ENCODE results near the gene TEKT5.

TEKT5 gene

DNA sequence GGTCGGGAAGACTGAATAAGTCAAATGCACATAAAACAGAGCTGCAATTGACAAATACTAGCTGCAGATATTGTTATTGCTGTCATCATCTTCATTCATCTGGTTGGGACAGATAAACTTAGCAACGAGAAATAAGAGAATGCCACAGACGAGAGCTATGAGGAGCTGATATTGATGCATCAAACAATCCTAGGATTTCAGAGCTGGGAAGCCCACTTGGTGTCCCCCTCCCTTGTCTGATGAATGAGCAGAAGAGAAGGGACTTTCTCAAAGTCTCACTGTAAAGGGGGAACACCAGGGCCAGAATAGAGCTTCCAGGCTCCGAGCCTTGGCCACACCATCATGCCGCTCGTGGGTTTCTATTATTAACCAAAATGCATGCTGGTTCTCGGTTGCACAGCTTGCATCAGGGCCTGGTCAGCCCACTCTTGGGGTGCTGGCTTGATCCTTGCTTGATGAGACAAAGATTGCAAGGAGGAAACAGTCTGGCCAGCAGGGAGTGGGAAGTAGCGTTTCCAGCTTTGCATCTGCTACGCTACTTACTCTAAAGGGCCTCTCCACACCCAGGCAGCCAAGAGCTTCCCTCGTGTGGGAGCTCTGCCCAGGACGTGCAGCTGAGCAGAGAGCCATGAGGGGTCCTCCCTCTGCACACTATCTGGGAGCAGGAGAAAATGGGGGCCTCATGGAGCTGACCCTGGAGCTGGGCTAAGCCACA, 85.9 kb downstream of the TEKT5 start:
- no peaks in the 10 kb centered on the region for H3K36me3 ChIP-seq (ENCODE audit: insufficient read depth, low read length)
- H3K4me1 ChIP-seq (ENCODE audit: insufficient read depth, low read length) = no peaks in the 10 kb centered on the region
- no peaks in the 10 kb centered on the region for H3K9me3 ChIP-seq (ENCODE audit: control insufficient read depth, insufficient read depth, low read length)
- H3K9ac ChIP-seq (ENCODE audit: low read depth, low read length) = no peak overlapping the region

DNA sequence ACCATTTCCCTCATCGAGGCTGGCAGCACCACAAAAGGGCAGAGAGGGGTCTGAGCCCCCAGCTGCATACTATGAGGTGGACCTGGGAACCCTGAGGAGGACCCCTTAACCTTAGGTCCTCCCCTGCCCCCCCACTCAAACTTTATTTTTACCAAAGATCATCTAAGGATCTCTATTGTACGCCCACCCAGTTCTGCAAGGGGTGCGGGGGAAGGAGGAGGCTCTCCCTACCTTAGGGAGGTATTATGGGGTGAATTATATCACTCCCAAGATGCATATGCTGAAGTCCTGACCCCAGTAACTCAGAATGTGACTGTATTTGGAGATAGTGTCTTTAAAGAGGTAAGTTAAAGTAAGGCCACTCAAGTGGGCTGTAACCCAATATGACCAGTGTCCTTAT, 87.6 kb downstream of the TEKT5 start:
- Histone ChIP-seq H3K36me3 (ENCODE audit: insufficient read depth, low read length) (no peaks in the 10 kb centered on the region), H3K9me3 (ENCODE audit: control insufficient read depth, insufficient read depth, low read length) (no peaks in the 10 kb centered on the region), H3K9ac (ENCODE audit: low read depth, low read length) (no peak overlapping the region), H3K4me1 (ENCODE audit: insufficient read depth, low read length) (peaks cover 3% of the 10 kb centered on the region; the same call in 1 of the 2 replicates)

DNA sequence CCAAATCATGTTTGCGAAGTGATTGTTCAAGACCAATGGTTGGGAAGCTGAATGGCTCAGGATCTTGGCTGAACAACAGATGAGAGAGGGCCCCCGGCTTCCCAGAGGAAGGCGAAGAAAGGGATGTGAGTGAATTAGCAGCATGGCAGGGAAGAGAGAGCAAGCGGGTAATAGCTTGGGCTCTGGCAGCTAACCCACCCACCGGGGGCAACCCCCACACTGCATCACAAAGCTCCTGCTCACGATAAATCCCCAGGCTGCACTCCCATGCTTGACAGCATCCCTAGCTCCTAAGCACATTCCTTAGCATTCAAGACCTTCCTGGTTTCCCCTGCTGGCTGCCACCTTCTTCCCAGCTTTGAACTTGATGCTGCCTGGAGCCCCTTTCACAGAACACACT, 88.1 kb downstream of the TEKT5 start:
- H3K4me1 ChIP-seq (ENCODE audit: insufficient read depth, low read length) = peaks cover 5% of the 10 kb centered on the region; the same call in 1 of the 2 replicates
- no peak overlapping the region for H3K9ac ChIP-seq (ENCODE audit: low read depth, low read length)
- H3K36me3 ChIP-seq (ENCODE audit: insufficient read depth, low read length) = no peaks in the 10 kb centered on the region
- H3K9me3 ChIP-seq (ENCODE audit: control insufficient read depth, insufficient read depth, low read length) = no peaks in the 10 kb centered on the region

DNA sequence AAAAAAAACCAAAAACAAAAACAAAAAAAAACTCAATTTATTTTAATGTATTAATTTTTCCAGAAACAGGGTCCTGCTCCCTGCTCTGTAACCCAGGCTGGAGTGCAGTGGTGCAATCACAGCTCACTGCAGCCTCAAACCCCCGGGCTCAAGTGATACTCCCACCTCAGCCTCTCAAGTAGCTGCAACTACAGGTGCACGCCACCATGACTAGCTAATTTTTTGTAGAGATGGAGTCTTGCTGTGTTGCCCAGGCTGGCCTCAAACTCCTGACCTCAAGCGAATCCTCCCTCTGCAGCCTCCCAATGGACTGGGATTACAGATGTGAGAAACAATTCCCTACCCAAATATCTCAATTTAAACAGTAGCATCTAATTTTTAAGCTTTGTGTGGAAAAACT, 89.1 kb downstream of the TEKT5 start:
- Histone ChIP-seq H3K9ac (ENCODE audit: low read depth, low read length) (no peak overlapping the region), H3K9me3 (ENCODE audit: control insufficient read depth, insufficient read depth, low read length) (no peaks in the 10 kb centered on the region), H3K4me1 (ENCODE audit: insufficient read depth, low read length) (peaks cover 5% of the 10 kb centered on the region; the same call in 1 of the 2 replicates), H3K36me3 (ENCODE audit: insufficient read depth, low read length) (no peaks in the 10 kb centered on the region)

DNA sequence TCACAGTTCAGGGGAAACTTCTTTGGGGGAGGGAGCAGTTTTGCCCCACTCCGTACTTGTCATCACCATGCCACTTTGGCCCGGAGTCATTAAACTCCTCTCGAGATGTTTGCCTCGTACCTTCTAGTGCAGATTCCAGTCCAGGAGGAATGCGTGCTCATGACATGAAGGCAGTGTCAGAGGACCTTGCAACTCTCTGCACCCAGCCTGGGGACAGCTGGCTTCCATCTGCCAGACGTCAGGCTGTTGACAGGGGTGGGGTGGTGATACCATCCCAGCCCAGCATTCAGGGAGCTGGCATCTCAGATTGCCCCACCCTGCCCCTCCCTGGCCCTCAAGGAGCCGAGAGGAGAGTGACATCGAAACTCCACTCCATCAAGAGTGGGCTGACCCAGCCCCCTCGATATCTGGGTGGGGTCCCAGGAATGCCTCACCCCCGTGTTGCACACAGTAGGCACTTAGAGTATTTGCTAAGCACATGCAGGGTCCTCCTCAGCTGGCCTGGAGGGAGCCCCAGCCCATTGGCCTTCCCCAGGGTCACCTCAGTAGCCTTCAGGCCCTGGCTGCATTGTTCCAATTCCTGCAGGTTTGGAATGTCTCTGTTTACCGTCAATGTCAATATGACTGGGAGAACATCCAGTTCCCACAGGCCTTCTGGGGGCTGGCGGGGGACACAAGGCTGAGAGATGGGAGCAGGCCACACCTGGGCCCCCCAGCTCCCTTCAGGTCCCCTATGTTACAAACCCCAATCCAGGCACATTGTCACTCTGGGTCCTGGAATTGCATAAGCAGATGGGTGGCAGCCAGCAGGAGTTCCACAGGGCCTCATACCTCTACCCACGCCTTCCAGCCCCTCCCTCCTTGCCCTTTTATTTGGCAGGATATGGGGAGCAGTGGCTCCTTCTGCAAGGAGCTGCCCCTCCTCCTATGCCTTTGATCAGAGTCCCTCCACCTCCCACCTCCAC, 93.0 kb downstream of the TEKT5 start:
- Histone ChIP-seq H3K9ac (ENCODE audit: low read depth, low read length) (no peak overlapping the region), H3K9me3 (ENCODE audit: control insufficient read depth, insufficient read depth, low read length) (no peaks in the 10 kb centered on the region), H3K4me1 (ENCODE audit: insufficient read depth, low read length) (peaks cover 5% of the 10 kb centered on the region; the same call in 1 of the 2 replicates), H3K36me3 (ENCODE audit: insufficient read depth, low read length) (no peaks in the 10 kb centered on the region)

DNA sequence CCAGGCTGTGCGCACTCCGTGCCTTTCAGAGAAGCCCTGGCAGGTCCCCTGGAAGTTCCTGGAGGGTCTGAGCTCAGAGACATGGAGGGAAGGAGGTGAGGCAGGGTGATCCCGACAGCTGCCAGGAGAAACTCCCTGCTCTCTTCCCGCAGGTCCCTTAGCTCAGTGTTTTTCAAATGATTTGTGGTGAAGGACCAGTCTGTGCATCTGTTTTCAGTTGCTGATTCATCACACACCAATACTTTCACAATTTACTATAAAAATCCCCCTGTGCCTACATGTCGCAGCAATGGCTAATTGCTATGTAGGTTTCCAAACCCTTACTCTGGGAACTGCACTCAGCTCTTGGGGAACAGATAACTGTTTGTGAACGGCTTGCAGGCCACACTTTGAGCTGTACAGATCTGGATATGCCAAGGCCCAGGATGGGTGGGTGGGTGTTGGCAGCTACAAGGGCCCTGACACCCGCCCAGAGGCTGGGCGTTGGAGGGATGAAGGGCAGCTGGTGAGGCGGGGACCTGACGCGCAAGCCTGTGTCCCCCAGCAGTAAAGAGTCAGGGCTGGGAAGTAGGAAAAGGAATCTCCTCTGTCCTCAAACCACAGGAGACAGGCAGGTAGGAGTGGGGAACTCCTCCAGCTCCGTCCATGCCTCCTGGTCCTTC, 93.8 kb downstream of the TEKT5 start:
- H3K36me3 ChIP-seq (ENCODE audit: insufficient read depth, low read length) = no peaks in the 10 kb centered on the region
- H3K9ac ChIP-seq (ENCODE audit: low read depth, low read length) = no peak overlapping the region
- peaks cover 5% of the 10 kb centered on the region; the same call in 1 of the 2 replicates for H3K4me1 ChIP-seq (ENCODE audit: insufficient read depth, low read length)
- no peaks in the 10 kb centered on the region for H3K9me3 ChIP-seq (ENCODE audit: control insufficient read depth, insufficient read depth, low read length)

DNA sequence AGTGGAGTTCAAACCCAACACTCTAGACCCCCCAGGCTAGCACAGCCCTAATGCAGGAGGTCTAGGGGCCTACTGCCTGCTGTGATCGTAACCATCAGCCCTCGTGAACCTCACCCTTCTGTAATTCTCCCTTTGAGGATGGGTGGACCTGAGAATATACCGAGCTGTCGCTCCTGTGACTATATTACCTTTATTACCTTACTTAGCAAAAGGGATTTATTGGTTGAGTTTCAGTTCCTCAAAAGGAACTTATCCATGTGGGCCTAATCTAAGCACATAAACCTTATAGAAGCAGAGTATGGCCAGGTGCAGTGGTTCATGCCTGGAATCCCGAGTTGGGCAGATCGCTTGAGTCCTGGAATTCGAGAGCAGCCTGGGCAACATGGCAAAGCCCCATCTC, 95.1 kb downstream of the TEKT5 start:
- Histone ChIP-seq H3K4me1 (ENCODE audit: insufficient read depth, low read length) (peaks cover 7% of the 10 kb centered on the region; the same call in 1 of the 2 replicates), H3K9me3 (ENCODE audit: control insufficient read depth, insufficient read depth, low read length) (no peaks in the 10 kb centered on the region), H3K9ac (ENCODE audit: low read depth, low read length) (no peak overlapping the region), H3K36me3 (ENCODE audit: insufficient read depth, low read length) (no peaks in the 10 kb centered on the region)

DNA sequence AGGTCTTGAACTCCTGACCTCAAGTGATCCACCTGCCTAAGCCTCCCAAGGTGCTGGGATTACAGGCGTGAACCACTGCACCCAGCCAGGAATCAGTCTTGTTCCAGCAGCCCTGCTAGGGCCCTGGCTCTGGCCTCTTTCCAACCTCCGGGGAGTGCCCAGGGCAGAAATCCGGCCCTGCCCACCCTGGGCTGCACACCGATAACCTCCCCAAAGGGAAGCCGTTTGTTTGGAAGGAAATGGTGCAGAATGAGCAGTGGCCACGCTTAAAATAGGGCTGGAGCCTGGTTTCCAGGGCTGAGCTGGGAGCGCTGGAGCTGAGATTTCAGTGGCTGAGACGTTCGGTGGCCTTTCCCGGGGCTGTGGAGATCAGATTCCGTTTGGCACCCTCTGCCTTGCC, 96.6 kb downstream of the TEKT5 start:
- Histone ChIP-seq H3K9me3 (ENCODE audit: control insufficient read depth, insufficient read depth, low read length) (no peaks in the 10 kb centered on the region), H3K9ac (ENCODE audit: low read depth, low read length) (no peak overlapping the region), H3K4me1 (ENCODE audit: insufficient read depth, low read length) (peaks cover 8% of the 10 kb centered on the region; the same call in 1 of the 2 replicates)

DNA sequence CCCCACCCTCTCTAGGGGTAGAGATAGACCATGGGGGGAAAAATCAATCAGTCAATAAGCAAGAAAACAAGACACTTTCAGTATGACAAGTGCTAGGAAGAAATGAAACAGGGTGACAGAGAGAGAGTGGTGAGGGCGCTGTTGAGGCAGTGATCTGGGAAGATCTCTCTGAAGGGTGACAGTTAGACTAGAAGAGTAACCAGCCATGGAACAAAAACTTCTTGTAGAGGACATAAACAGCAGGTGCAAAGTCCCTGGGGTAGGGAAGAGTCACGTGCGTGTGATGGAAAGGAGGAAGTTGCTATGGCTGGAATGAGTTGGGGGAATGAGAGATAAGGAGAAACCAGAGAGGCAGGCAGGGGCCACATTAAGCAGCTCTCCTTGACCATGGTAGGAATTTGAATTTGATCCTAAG, 97.5 kb downstream of the TEKT5 start:
- Histone ChIP-seq H3K4me1 (ENCODE audit: insufficient read depth, low read length) (peaks cover 6% of the 10 kb centered on the region; the same call in 1 of the 2 replicates), H3K36me3 (ENCODE audit: insufficient read depth, low read length) (no peaks in the 10 kb centered on the region), H3K9ac (ENCODE audit: low read depth, low read length) (no peak overlapping the region), H3K9me3 (ENCODE audit: control insufficient read depth, insufficient read depth, low read length) (no peaks in the 10 kb centered on the region)

More for the DNA sequence above, 96.6 kb downstream of the TEKT5 start:
- H3K36me3 ChIP-seq (ENCODE audit: insufficient read depth, low read length) = no peaks in the 10 kb centered on the region

DNA sequence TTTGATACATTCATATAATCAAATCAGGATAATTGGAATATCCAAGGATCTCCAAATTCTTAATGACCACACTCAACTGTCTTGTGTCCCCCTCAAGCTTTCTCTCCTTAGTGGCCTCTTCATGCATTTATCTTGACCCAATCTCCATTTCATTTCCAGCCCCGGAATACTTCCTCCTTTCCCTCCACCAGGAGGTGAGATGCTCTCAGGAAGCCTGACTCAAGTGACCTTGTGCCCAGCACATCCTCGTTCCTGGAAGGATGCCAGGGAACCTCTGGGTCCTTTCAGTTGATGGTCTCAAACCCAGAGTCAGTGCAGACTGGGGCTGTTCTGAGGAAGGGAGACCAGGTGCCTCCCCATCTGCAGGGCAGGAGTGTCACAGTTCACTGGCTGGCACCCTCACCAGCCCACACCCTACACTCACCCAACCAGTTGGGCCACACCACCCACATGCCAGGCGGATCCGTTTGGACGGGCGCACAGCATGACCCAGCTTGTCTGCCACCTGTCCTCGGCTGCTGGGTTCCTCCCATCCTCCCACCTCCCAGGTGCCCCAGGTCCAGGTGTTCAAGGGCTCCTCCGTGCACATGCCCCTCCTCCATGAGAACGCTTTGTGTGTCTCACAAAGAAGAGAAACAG, 100.3 kb downstream of the TEKT5 start:
- Histone ChIP-seq H3K4me1 (ENCODE audit: insufficient read depth, low read length) (peaks cover 3% of the 10 kb centered on the region; the same call in 1 of the 2 replicates), H3K9ac (ENCODE audit: low read depth, low read length) (no peak overlapping the region), H3K9me3 (ENCODE audit: control insufficient read depth, insufficient read depth, low read length) (no peaks in the 10 kb centered on the region), H3K36me3 (ENCODE audit: insufficient read depth, low read length) (no peaks in the 10 kb centered on the region)

DNA sequence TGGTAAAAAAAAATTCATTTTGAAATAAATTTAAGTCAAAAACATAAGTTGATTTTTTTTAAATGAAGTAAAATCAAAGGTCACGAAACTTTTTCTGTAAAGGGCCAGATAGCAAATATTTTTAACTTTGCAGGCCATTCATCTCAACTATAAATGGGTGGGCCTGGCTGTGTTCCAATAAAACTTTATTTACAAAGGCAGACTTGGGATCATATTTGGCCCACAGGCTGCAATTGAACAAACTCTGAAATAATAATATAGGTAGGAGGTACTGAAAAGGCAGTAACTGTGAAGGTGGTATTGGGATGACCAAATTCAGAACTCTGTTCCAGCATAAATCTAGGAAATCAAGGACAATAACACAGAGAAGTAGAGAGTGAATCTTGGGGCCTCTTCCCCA, 102.1 kb downstream of the TEKT5 start:
- Histone ChIP-seq H3K9me3 (ENCODE audit: control insufficient read depth, insufficient read depth, low read length) (no peaks in the 10 kb centered on the region), H3K36me3 (ENCODE audit: insufficient read depth, low read length) (no peaks in the 10 kb centered on the region), H3K9ac (ENCODE audit: low read depth, low read length) (no peak overlapping the region), H3K4me1 (ENCODE audit: insufficient read depth, low read length) (peaks cover 3% of the 10 kb centered on the region; the same call in 1 of the 2 replicates)

DNA sequence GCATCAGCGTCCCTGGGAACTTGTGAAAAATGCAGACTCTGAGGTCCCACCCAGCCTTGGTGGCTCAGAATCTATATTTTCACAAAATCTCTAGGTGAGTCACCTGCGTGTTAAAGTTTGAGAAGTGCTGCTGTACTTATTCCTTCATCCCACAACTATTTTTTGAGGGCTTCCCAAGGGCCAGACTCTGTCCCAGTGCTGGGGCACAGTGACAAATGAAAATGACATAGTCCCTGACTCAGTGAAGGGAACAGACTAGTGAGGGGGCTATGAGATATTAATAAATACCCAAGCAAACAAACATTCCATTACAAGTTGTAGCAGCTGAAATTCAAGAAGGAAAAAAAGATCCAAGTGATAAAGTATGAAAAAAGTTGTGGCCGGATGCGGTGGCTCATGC, 104.4 kb downstream of the TEKT5 start:
- H3K9me3 ChIP-seq (ENCODE audit: control insufficient read depth, insufficient read depth, low read length) = no peaks in the 10 kb centered on the region
- no peaks in the 10 kb centered on the region for H3K36me3 ChIP-seq (ENCODE audit: insufficient read depth, low read length)

DNA sequence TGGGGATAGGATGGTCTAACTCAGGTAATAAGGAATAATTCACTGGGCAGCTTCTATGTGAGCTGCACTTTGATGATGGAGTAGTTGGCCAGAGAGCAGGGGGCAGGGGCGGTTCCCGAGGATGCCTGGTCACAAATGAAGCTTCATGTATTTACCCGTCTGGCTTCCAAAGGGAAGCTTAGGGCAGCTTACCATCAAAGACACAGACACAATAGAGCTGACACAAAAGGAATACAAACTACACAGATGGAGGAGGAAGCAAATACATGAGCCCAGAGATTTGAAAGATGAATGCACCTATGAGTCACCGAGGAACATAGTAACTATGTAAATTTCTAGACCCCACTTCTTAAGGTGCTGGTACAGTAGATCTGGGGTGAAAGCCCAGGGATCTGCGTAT, 105.6 kb downstream of the TEKT5 start:
- no peak overlapping the region for H3K9ac ChIP-seq (ENCODE audit: low read depth, low read length)
- no peaks in the 10 kb centered on the region for H3K36me3 ChIP-seq (ENCODE audit: insufficient read depth, low read length)
- H3K9me3 ChIP-seq (ENCODE audit: control insufficient read depth, insufficient read depth, low read length) = no peaks in the 10 kb centered on the region
- H3K4me1 ChIP-seq (ENCODE audit: insufficient read depth, low read length) = peaks cover 5% of the 10 kb centered on the region; the same call in 1 of the 2 replicates

More for the DNA sequence above, 104.4 kb downstream of the TEKT5 start:
- peaks cover 3% of the 10 kb centered on the region; the same call in 1 of the 2 replicates for H3K4me1 ChIP-seq (ENCODE audit: insufficient read depth, low read length)
- no peak overlapping the region for H3K9ac ChIP-seq (ENCODE audit: low read depth, low read length)

DNA sequence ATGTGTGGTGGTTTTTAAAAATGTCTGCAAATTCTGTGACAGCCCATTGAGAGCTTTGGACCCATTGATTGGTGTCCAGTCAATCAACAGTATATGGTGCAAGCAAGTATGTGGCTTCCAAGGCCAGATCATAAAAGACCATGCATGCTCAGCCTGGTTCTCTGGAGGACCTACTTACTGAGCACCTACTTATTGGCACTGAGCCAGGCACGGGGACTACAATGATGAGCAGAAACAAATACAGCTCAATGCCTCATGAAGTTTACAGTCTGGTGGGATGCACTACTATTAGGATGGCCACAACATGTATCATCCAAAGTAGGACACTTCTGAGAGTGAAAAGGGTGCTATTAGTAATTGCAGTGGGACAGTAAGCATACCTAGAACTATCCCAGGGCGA, 107.1 kb downstream of the TEKT5 start:
- Histone ChIP-seq H3K36me3 (ENCODE audit: insufficient read depth, low read length) (no peaks in the 10 kb centered on the region), H3K4me1 (ENCODE audit: insufficient read depth, low read length) (peaks cover 5% of the 10 kb centered on the region; the same call in 1 of the 2 replicates), H3K9ac (ENCODE audit: low read depth, low read length) (no peak overlapping the region), H3K9me3 (ENCODE audit: control insufficient read depth, insufficient read depth, low read length) (no peaks in the 10 kb centered on the region)
